GM19099 (cell line): ENCODE measurements around the gene CPSF2.

ENCODE experiments used
- POLR2A ChIP-seq: IDR thresholded peaks from 3 replicates; pipeline ENCODE4 v1.6.1; 2011; ENCODE audit warnings: low read depth; ENCODE audit not compliant: insufficient read length; ENCODE audit errors: extremely low read depth

The CPSF2 gene

GRCh38 chr14:92121670-92122350 lies at the start of gene CPSF2, which contains the start of gene NDUFB1:
TSS of gene CPSF2 (plus strand) at chr14:92121969. CDS start at chr14:92130985, 9,016 bp downstream.
TSS of gene NDUFB1 (minus strand) at chr14:92121706. CDS start at chr14:92117637, 4,069 bp downstream.
- TF ChIP-seq POLR2A, result peak; percentile 98

- TF ChIP-seq POLR2A, result no peak
Observed at GRCh38 chr14:92074555-92074954, 47.2 kb upstream of the CPSF2 start.

DNA sequence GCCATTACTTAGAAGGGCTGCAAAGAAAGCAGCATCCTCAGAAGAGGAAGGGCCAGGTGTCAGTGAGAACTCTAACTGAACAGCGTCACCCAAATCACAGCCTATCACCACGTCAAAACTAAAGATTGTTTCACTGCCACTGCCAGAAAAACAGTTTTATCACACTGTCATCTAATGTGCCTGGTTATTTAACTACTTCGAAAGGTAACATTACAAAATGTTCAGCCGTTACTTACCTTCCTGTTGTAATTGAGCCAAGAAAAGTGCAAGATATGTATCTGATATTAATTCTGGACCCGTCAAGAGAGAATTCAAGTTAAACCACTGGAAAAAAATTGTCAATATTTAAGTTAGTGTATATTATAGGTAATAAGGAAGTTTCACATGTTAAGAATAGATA lies 33.3 kb upstream of the CPSF2 start:
- no peak for TF ChIP-seq POLR2A

GRCh38 chr14:92093320-92093719 lies 28.4 kb upstream of the CPSF2 start:
- no peak for TF ChIP-seq POLR2A

GRCh38 chr14:92099802-92100201 lies 22.0 kb upstream of the CPSF2 start:
- no peak for TF ChIP-seq POLR2A

DNA sequence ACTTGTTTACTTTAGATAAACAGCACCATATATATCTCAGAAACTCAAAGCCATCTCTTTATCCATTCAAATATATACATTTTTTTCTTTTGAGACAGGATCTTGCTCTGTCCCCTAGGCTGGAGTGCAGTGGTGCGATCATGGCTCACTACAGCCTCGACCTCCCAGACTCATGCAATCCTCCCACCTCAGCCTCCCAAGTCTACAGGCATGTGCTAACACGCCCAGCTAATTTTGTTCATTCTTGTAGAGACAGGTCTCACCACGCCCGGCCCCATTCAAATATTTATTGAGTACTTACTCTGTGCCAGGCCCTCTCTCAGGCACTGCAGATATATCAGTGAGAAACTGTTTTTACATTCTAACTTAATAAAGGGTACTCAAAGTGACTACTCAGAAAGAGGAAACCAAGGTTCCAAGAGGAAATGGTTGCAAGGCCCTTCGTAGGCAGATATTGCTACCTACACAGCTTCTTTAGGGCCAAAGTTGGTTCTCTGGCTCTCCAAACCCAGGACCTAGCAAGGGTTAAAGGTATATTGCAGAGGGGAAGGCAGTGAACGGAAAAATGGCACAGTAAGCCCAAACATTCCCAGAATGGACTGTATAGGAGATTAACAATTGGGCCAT lies 18.3 kb upstream of the CPSF2 start:
- no peak for TF ChIP-seq POLR2A

DNA sequence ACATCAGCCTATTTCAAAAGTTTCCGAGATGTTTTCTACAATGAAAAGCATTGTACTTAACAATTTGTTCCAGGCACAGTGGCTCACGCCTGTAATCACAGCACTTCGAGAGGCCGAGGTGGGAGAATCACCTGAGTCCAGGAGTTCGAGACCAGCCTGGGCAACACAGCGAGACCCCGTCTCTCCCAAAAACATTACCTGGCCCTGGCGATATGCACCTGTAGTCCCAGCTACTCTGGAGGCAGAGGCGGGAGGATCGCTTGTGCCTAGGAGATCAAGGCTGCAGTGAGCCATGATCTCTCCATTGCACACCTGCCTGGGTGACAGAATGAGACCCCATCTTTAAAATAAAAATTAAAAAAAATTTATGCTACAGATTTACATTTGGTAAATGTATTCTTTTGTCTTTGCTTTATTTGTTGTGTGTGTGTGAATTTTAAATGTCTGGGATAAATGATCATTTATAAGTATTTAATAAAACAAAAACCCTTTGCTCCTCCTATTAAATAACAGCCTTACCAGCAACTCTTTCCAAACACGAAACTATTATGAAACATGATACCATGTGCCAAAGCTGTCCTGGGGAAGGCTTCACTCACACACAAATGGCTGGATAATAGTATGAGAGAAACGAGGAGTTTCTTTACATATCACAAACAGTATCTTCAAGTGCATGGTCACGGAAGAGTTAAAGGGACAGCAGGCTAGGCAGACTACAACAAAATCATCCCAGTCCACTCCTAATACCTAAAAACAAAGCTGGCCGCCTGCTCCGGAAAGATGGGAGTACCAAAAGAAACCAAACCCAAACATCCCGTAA lies 16.5 kb upstream of the CPSF2 start:
- TF ChIP-seq POLR2A, result no peak

GRCh38 chr14:92105893-92106142 lies 16.0 kb upstream of the CPSF2 start:
- TF ChIP-seq POLR2A, result no peak

GRCh38 chr14:92106143-92106926 lies 15.4 kb upstream of the CPSF2 start, which contains the start of gene ATXN3:
TSS of gene ATXN3 (minus strand) at chr14:92106582. CDS start at chr14:92106552, 30 bp downstream.
- peak; percentile 80 for TF ChIP-seq POLR2A

DNA sequence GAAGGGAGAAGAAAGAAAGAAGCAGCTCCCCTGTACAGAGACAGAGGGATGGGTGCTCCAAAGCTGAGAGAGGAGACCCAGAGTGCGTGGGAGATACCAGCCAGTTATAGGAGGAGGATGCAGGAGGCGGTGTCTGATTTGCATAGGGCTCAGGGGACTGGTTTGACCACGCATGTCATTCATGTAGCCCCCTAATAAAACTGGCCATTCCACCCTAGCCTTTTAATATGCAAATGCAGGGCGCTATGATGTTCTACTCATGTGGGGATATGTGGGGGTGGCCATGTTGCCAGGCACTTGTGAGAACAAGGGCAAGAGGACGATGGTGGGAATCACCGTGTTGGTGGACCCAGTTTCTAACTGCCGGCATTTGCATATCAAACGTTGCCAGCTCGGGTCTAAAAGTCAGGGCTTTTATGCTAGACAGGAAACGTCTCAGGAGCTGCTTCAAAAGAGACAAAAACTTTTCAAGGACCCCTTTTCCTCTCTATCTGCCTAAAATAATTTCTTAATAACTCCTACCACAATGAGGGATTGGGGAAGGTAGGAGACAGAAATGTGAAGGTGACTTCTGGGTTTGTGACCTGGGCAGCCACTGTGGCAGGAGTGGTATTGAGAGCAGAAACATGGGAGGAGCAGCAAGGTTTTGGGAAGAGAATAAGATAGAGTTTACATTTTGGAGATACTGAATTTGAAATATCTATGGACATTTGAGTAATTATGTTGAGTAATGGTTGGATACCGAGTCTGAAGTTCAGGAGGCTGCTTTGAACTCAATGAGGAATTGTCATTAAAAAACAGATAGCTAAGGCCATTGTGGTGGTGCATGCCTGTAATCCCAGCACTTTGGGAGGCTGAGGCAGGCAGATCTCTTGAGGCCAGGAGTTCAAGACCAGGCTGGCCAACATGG lies 13.2 kb upstream of the CPSF2 start:
- no peak for TF ChIP-seq POLR2A

GRCh38 chr14:92109490-92109889 lies 12.3 kb upstream of the CPSF2 start:
- TF ChIP-seq POLR2A, result no peak

GRCh38 chr14:92121207-92121669 lies 531 bp upstream of the CPSF2 start:
- no peak for TF ChIP-seq POLR2A

- TF ChIP-seq POLR2A, result no peak
Observed at GRCh38 chr14:92122351-92122677, 545 bp downstream of the CPSF2 start.

DNA sequence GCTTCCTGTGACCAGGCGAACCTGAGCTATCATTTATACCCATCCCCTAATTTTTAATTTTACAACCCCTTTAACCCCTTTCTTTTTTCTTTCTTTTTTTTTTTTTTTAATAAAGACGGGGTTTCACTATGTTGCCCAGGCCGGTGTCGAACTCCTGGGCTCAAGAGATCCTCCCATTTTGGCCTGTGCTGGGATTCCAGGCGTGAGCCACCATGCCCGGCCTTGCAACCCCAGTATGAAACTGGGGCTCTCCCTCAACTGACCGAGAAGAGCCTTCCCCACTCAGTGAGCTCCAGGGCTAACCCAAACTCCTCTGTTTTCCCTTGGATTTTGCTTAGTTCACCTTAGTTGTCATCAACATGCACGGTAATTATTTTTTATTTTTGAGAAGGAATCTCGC lies 992 bp downstream of the CPSF2 start:
- TF ChIP-seq POLR2A, result no peak
